Sigmoid colon (tissue), 7 donors: ENCODE data around the gene ZNF276. TPM values are rescaled to one million over a fixed set of nuclear protein-coding genes. Genes with fewer than 3 reads are reported as not detected.

ENCODE experiments used
- DNase-seq: peaks from one replicate; pipeline ENCODE4 v3.0.0-alpha.2; 2019
- H3K27ac ChIP-seq, 4 donors: fragments of 200-600 bp; sonication (generic); one replicate each; pipeline ENCODE4 v1.5.1; 2016 to 2019; ENCODE audit warnings: mild to moderate bottlenecking in 1 of 4
- H3K27me3 ChIP-seq, 3 donors: fragments of 200-600 bp; sonication (generic); one replicate each; pipeline ENCODE4 v1.5.1; 2019; ENCODE audit warnings: mild to moderate bottlenecking in 1 of 3
- H3K36me3 ChIP-seq, 4 donors: fragments of 200-600 bp; sonication (generic); one replicate each; pipeline ENCODE4 v1.5.1; 2016 to 2019
- H3K4me1 ChIP-seq, 4 donors: fragments of 200-600 bp; sonication (generic); one replicate each; pipeline ENCODE4 v1.5.1; 2017 to 2019
- H3K4me3 ChIP-seq, 4 donors: fragments of 200-600 bp; sonication (generic); one replicate each; pipeline ENCODE4 v1.5.1; 2017 to 2019; ENCODE audit warnings: mild to moderate bottlenecking in 2 of 4, moderate library complexity in 1 of 4
- H3K9me3 ChIP-seq, 4 donors: fragments of 200-600 bp in 3 of 4; sonication (generic) in 3 of 4; one replicate each; pipeline versions ENCODE4 v1.5.1 to v1.6.1; 2013 to 2019
- EP300 ChIP-seq, 4 donors: sonication (generic); formaldehyde crosslinking; IDR thresholded peaks; one replicate each; pipeline ENCODE4 v1.6.1; 2017; ENCODE audit warnings: antibody characterized with exemption in 4 of 4
- POLR2A ChIP-seq, 2 donors: fragments of 450-650 bp; IDR thresholded peaks; one replicate each; pipeline ENCODE4 v1.6.1; 2016; ENCODE audit warnings: antibody characterized with exemption in 2 of 2, mild to moderate bottlenecking in 2 of 2, moderate library complexity in 2 of 2
- POLR2AphosphoS5 ChIP-seq, 4 donors: sonication (generic); formaldehyde crosslinking; IDR thresholded peaks; one replicate each; pipeline ENCODE4 v1.6.1; 2017; ENCODE audit warnings: antibody characterized with exemption in 4 of 4
- WGBS, 2 donors: extraction: QIAGEN DNeasy Blood & Tissue Kit; methylation state at CpG; one replicate each; pipeline ENCODE4 v1.1.7; 2013; 5-methylcytosine and 5-hydroxymethylcytosine counted together
- intact Hi-C: fragments of 100-400 bp; cut with DNase I; formaldehyde crosslinking; loops from one replicate; pipeline ENCODE4 v1.15.1; 2023
- polyA plus RNA-seq, 3 donors: library from polyadenylated mRNA; stranded (reverse); fragments of 200-250 nt; gene quantifications; one replicate each; pipeline ENCODE4 v1.2.3, GENCODE V29; 2013
- total RNA-seq, 4 donors: library from RNA; depleted of rRNA; stranded (reverse); fragments of >200 nt; gene quantifications; one replicate each; pipeline ENCODE4 v1.1.0, GENCODE V29; 2016
- TF ChIP-seq, protein P1 (sequence below), 4 experiments: fragments of 450-650 bp in 3 of 4; fragments of 200-600 bp in 1 of 4; IDR thresholded peaks; one replicate each; pipeline ENCODE4 v1.5.1; 2016 to 2019; ENCODE audit warnings: antibody characterized with exemption in 4 of 4, mild to moderate bottlenecking in 3 of 4, moderate library complexity in 2 of 4
- donor health status: healthy with polysubstance abuse.
- donor health status: Bipolar disorder and iron deficiency.
- donor health status: healthy.

Gene ZNF276
- total and polyA plus RNA-seq, 7 donors: 7.2 to 32.3 (median 14.6) TPM

DNA sequence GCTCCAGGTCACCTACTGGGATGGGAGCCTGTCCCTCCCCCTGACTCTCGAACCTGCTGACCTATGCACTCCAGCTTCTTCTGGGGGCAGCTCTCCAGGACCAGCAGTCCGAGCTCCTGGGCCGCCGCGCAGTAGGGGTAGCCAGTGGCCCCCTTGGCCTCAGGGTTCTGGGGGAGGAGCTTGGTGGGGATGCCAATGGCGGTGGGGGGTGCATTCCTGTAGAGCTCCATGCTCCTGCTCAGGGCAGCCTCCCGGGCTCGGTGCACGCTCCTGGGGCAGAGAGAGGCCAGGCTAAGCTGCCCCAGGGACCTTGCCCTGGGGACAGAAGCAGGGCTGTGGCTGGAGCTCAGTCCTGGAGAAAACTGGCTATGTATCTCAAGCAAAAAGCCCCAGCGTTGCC, 12.2 kb upstream of the ZNF276 start:
- DNase-seq: no peak

DNA sequence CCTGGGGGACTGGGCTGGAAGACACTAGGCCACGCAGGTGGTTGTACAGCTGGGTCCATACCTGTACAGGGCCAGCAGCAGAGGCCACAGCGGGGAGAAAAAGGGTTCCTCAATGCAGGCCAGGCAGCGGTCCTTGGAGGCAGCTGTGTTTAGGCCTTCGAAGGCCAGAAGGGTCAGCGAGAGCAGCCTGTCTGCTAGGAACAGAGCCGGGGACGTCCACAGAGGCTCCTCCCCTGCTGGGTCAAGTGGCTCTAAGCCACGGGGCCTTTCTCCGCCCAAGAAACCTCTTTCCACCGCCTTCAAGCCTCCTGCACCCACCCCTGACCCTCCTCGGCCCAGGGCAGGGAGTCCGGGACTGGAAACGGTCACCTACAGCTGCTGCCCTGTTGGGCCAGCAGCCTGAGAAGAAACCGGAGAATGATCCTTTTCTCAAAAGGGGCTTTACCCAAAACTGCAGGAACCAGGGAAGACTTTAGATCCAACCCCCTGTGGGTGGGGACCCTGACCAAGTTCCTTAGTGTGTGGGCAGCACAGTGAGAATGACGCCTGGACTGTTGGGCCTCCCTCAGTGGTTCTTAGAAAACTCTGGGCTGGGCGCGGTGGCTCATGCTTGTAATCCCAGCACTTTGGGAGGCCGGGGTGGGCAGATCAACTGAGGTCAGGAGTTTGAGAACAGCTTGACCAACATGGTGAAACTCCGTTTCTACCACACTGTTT, 11.5 kb upstream of the ZNF276 start:
- H3K9me3 ChIP-seq: no peaks in the 10 kb centered on the region
- DNase-seq: no peak
- H3K36me3 ChIP-seq: no peaks in the 10 kb centered on the region
- TF ChIP-seq POLR2A (IDR thresholded peaks at IDR 0.05): no peak
- TF ChIP-seq, protein P1, sequence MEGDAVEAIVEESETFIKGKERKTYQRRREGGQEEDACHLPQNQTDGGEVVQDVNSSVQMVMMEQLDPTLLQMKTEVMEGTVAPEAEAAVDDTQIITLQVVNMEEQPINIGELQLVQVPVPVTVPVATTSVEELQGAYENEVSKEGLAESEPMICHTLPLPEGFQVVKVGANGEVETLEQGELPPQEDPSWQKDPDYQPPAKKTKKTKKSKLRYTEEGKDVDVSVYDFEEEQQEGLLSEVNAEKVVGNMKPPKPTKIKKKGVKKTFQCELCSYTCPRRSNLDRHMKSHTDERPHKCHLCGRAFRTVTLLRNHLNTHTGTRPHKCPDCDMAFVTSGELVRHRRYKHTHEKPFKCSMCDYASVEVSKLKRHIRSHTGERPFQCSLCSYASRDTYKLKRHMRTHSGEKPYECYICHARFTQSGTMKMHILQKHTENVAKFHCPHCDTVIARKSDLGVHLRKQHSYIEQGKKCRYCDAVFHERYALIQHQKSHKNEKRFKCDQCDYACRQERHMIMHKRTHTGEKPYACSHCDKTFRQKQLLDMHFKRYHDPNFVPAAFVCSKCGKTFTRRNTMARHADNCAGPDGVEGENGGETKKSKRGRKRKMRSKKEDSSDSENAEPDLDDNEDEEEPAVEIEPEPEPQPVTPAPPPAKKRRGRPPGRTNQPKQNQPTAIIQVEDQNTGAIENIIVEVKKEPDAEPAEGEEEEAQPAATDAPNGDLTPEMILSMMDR (IDR thresholded peaks at IDR 0.05): no peak
- TF ChIP-seq POLR2AphosphoS5 (IDR thresholded peaks at IDR 0.05): no peak
- TF ChIP-seq EP300 (IDR thresholded peaks at IDR 0.05): no peak
- H3K4me3 ChIP-seq: no peak overlapping the region
- peaks cover 0 to 20% (median 12%) of the 10 kb centered on the region in 4 donors for H3K4me1 ChIP-seq
- peaks cover 8 to 30% (median 14%) of the 10 kb centered on the region in 3 donors for H3K27me3 ChIP-seq
- H3K27ac ChIP-seq: no peak overlapping the region
- intact Hi-C loops: no loop called here
- 87 to 88% methylated on average over 19 of the region's 19 CpGs for WGBS, 2 donors

More for the DNA sequence above, 12.2 kb upstream of the ZNF276 start:
- no peak overlapping the region for H3K27ac ChIP-seq
- H3K4me3 ChIP-seq: no peak overlapping the region
- H3K36me3 ChIP-seq: no peaks in the 10 kb centered on the region
- H3K9me3 ChIP-seq: no peaks in the 10 kb centered on the region
- TF ChIP-seq, protein P1 (IDR thresholded peaks at IDR 0.05): no peak
- no peak for TF ChIP-seq POLR2A (IDR thresholded peaks at IDR 0.05)
- no peak for TF ChIP-seq POLR2AphosphoS5 (IDR thresholded peaks at IDR 0.05)
- no peak for TF ChIP-seq EP300 (IDR thresholded peaks at IDR 0.05)
- peaks cover 0 to 20% (median 12%) of the 10 kb centered on the region in 4 donors for H3K4me1 ChIP-seq
- intact Hi-C loops: no loop called here
- peaks cover 8 to 26% (median 14%) of the 10 kb centered on the region in 3 donors for H3K27me3 ChIP-seq
- 80 to 91% methylated on average over 10 of the region's 10 CpGs for WGBS, 2 donors

DNA sequence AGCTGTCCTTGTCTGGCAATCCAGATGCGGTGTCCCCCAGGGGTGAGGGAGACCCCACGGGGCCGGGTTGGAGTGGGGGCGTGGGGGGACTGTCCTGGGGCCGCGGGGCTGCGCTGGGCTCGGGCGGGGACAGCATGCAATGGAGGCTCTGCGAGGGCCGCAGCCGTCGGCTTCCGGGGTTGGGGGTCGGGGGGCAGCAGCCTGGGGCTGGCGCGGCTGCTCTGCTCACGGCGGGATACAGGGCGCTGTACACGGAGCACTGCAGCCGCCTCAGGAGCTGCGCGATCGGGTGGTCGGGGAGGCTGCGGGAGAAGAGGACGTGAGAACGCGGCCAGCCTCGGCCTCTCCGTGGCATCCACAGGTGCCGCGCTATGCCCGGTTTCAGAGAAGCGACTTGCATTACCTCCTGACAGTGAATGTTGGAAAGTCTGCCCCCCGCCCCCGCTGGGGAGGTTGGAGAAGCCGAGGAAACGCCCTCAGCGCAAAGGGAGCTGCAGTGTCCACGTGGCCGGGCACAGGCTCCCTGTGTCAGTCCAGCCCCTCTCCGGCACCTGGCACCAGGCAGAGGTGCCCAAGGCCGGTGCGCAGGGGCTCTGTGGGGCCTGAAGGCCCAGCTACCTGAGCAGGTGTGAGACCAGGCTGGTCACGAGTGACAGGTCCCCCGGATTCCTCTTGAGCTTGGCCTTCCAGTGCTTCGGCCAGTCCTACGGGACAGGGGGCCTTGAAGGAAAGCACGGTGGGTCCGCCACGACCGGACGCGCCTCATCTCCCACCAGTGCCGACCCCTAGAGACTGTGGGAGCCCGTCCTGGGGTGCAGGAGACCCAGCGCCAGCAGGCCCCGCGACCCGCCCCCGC, 10.4 kb upstream of the ZNF276 start:
- Histone ChIP-seq H3K27ac (no peak overlapping the region), H3K4me3 (no peak overlapping the region), H3K36me3 (no peaks in the 10 kb centered on the region), H3K9me3 (no peaks in the 10 kb centered on the region), H3K27me3 (peaks cover 8 to 30% (median 14%) of the 10 kb centered on the region in 3 donors), H3K4me1 (peaks cover 0 to 20% (median 12%) of the 10 kb centered on the region in 4 donors)
- 82 to 83% methylated on average over 63 of the region's 63 CpGs for WGBS, 2 donors
- intact Hi-C loops: no loop called here
- TF ChIP-seq POLR2AphosphoS5 (IDR thresholded peaks at IDR 0.05) (no peak), POLR2A (IDR thresholded peaks at IDR 0.05) (no peak), EP300 (IDR thresholded peaks at IDR 0.05) (no peak)
- TF ChIP-seq, protein P1 (IDR thresholded peaks at IDR 0.05): no peak
- DNase-seq: no peak

DNA sequence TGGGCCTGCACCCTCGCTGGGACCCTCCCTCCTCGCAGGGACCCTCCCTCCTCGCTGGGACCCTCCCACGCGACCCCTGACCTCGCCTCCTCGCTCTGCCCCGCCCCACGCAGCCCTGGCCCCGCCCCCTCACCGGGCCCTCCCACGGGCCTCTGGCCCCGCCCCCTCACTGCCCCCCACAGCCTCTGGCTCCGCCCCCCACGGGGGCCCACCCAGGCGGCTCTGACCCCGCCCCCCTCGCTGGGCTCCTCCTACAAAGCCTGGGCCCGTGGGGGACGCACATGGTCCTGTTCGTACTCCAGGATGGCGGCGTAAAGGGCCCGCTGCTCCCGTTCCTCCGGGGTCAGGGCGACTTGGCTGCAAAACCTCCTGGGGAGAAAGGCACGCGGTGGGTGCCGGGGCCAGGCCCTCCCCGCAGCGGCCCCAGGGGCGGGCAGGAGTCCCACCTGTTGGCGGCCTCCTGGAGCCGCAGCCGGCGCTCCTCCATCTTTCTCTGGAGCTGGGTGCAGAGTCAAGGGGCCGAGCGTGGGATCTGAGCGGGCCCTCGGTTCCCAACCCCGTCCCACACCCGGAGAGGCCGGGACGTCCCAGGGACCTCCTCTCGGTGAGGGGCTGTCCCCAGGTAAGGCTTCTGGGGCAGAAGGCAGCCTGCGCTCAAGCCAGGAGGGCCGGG, 9.6 kb upstream of the ZNF276 start:
- WGBS, 2 donors: 2 to 3% methylated on average over 48 of the region's 48 CpGs
- Histone ChIP-seq H3K4me1 (peaks cover 0 to 15% (median 11%) of the 10 kb centered on the region in 4 donors), H3K4me3 (peak overlapping the region in 2 of 4 donors; percentile 17 to 19), H3K27me3 (peaks cover 8 to 30% (median 14%) of the 10 kb centered on the region in 3 donors), H3K9me3 (no peaks in the 10 kb centered on the region), H3K27ac (no peak overlapping the region), H3K36me3 (peaks cover 0 to 3% (median 0%) of the 10 kb centered on the region in 4 donors)
- intact Hi-C loops: no loop called here
- no peak for DNase-seq
- TF ChIP-seq POLR2AphosphoS5 (IDR thresholded peaks at IDR 0.05) (no peak), EP300 (IDR thresholded peaks at IDR 0.05) (no peak), POLR2A (IDR thresholded peaks at IDR 0.05) (no peak)
- TF ChIP-seq, protein P1 (IDR thresholded peaks at IDR 0.05): no peak
